Right ventricle myocardium inferior (tissue), 1 donor: ENCODE measurements around the gene PCSK2. TPM values are rescaled to one million over a fixed set of nuclear protein-coding genes. Genes with fewer than 3 reads are reported as not detected.

Experiments
- ATAC-seq: fragments of 200-7000 bp; cut with Tn5 transposase; one replicate; pipeline ENCODE4 v1.9.1; 2020; ENCODE audit warnings: mild to moderate bottlenecking, moderate library complexity
- DNase-seq: peaks from one replicate; pipeline ENCODE4 v3.0.0; 2021; ENCODE audit errors: missing footprints
- intact Hi-C: fragments of 100-400 bp; cut with DNase I; formaldehyde crosslinking; loops from one replicate; pipeline ENCODE4 v1.11.0; 2022
- total RNA-seq: library from RNA; stranded (reverse); fragmentation: NEBNext Ultra II Directional; extraction: Animal tissue kit (Norgen Biotek cat#: 25700); gene quantifications from one replicate; pipeline ENCODE4 v1.2.1, GENCODE V29; 2021
- donor health status: DM: no; HTN: yes; CAD: no; lungs with severe emphysema.

PCSK2 gene
- total RNA-seq, 1 donor from 2014 or later = 1.3 TPM

GRCh38 chr20:17530716-17531664 is 304.1 kb downstream of the PCSK2 start, which contains the start of gene BFSP1:
BFSP1 (minus strand) TSS chr20:17531379; CDS start chr20:17531329, 50 bp downstream.
- intact Hi-C loops = loop anchor here (10.0 kb wide), 1 partner anchor 464 kb away; no protein-coding TSS in a partner anchor
- peak; percentile 82 for ATAC-seq
- DNase-seq = peak; percentile 75

DNA sequence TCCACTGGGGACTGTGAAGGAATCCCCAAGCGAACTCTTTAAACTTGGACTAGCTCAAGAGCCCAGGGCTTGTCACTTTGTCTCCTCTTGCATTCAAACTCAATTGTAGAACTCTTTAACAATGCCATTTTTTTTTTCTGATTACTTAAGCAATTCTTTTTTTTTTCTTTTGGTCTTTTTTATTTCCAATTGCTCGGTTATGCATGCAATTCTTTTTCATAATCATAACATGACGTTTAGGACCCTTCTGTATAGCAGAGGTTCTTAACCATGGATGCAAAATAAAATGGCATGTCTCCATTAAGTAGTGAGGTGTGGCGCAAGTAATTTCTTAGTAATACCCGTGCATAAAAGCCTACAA is 304.8 kb downstream of the PCSK2 start:
- DNase-seq (no peak), ATAC-seq (no peak)
- intact Hi-C loops = loop anchor here (10.0 kb wide), 1 partner anchor 463 kb away; no protein-coding TSS in a partner anchor

GRCh38 chr20:17533396-17533795 is 306.6 kb downstream of the PCSK2 start:
- intact Hi-C loops = loop anchor here (10.0 kb wide), 1 partner anchor 461 kb away; no protein-coding TSS in a partner anchor

DNA sequence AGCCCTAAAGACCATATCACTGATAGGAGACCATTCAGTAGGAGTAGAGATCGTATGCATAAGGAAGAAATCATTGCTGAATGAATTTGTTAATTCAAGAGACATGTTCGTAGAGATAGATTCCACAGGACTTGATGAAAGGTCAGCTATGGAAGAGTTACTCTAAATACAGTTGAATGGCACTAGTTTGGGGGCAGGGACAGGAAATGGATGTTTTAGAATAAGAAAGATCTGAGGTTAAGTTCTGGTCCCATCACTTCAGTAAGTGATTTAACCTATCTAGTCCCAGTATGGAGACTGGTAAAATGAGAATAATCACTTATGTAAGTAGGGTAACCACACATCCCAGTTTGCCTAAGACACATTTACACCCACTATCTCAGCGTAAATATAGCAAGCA is 307.2 kb downstream of the PCSK2 start:
- ATAC-seq = no peak
- intact Hi-C loops = loop anchor here (10.0 kb wide), 1 partner anchor 461 kb away; no protein-coding TSS in a partner anchor
- no peak for DNase-seq

More at GRCh38 chr20:17533396-17533795, 306.6 kb downstream of the PCSK2 start:
- DNase-seq (no peak), ATAC-seq (no peak)
